Suppressor macrophage treated with lipopolysaccharide for 4 hours (primary cell): ENCODE measurements around the gene CCAR1.
"Not testable (repeated sequence)": the region's sequence is repeated elsewhere in the genome, so short reads cannot be mapped to it uniquely, and the experiment has no call there.

Experiments used
- DNase-seq: peaks from one replicate; pipeline ENCODE4 v3.0.0-alpha.2; 2020

Gene CCAR1

DNA sequence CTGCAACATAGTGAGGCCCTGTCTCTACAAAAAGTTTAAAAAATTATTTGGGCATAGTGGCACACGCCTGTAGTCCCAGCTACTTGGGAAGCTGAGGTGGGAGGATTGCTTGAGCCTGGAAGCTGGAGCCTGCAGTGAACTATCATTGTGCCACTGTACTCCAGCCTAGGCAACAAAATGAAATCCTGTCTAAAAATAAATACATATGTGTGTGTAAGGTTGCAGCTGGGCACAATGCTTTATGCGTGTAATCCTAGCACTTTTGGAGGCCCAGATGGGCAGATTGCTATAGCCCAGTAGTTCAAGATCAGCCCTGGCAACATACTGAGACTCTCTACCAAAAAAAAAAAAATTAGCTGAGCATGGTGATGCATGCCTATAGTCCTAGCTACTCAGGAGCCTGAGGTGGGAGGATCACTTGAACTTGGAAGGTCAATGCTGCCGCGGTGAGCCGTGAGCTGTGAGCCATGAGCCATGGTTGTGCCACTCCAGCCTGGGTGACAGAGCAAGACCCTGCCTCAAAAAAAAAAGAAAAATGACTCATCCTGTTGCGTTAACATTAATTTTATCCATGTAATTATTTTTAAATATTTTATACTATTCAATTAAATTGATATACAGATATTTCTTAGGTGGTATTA, 38.3 kb downstream of the CCAR1 start:
- no peak for DNase-seq

GRCh38 chr10:68759967-68760366, 38.9 kb downstream of the CCAR1 start:
- DNase-seq: no peak

GRCh38 chr10:68767407-68767806, 46.4 kb downstream of the CCAR1 start:
- not testable (repeated sequence) for DNase-seq

GRCh38 chr10:68781613-68782574, 60.9 kb downstream of the CCAR1 start:
- DNase-seq: no peak

GRCh38 chr10:68784476-68784875, 63.4 kb downstream of the CCAR1 start:
- no peak for DNase-seq

GRCh38 chr10:68787813-68788212, 66.8 kb downstream of the CCAR1 start:
- DNase-seq: no peak

DNA sequence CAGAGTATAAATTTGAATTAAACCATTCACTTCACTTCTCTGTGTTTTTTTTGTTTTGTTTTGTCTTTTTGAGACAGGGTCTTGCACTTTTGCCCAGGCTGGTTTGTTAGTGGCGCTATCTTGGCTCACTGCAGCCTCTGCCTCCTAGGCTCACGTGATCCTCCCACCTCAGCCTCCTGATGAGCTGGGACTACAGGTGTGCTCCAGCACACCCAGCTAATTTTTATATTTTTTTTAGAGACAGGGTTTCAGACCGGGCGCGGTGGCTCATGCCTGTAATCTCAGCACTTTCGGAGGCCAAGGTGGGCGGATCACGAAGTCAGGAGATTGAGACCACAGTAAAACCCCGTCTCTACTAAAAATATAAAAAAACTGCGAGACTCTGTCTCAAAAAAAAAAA, 69.4 kb downstream of the CCAR1 start:
- DNase-seq: no peak

GRCh38 chr10:68792115-68792514, 71.1 kb downstream of the CCAR1 start:
- no peak for DNase-seq

DNA sequence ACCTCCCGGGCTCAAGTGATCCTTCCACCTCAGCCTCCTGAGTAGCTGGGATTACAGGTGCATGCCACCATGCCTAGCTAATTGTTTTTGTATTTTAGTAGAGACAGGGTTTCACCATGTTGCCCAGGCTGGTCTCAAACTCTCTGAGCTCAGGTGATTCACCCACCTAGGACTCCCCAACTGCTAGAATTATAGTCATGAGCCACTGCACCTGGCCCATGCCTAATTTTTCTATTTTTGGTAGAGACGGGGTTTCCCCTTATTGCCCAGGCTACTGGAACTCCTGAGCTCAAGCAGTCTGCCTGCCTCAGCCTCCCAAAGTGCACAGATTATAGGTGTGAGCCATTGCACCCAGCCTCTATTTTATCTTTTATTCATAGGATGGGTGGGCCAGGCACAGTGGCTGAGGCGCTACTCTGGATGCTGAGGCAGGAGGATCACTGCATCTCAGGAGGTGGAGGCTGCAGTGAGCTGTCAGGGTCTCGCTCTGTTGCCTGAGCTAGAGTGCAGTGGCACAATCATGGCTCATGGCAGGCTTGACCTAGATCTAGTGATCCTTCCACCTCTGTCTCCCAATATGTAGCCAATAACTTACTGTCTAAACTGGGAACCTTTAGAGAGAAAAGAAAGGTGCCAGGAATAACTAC, 75.0 kb downstream of the CCAR1 start:
- DNase-seq: no peak

DNA sequence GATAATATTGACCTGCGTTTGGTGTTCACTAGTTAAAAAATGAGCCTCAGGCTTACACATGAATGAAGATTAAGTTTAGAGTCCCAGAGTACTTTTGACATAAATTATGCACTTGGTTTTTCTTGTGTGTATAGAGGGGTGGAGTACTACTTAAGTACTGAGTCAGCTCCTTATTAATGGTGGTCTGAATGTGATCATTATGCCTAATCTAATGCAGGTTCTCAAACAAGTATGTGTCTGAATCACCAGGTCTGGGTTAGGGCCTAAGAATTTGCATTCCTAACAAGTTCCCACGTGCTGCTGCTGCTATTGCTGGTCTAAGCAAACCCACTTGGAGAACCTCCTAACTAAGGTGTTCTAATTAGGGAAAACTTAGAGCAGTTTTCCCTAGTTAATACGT, 75.6 kb downstream of the CCAR1 start:
- no peak for DNase-seq

- no peak for DNase-seq
Observed at GRCh38 chr10:68800211-68800610, 79.2 kb downstream of the CCAR1 start.

DNA sequence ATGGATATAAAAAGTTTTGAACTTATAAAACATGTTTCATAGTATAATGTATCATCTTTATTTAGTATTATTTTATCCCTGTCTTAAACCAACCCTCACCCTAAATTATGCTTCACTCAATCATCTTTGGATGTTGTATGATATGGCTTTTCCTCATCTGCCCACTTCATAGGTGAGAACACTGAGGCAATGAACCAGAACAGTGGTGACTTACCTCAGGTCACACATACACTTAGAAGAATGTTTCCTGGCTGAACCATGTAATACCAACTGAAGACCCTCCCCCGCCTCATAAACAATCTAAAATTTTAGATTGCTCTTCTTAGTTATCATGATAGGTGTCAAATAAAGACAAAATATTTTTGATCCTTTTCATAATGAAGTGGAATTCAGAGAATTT, 83.7 kb downstream of the CCAR1 start:
- no peak for DNase-seq

- not testable (repeated sequence) for DNase-seq
Observed at GRCh38 chr10:68810830-68811229, 89.8 kb downstream of the CCAR1 start.

DNA sequence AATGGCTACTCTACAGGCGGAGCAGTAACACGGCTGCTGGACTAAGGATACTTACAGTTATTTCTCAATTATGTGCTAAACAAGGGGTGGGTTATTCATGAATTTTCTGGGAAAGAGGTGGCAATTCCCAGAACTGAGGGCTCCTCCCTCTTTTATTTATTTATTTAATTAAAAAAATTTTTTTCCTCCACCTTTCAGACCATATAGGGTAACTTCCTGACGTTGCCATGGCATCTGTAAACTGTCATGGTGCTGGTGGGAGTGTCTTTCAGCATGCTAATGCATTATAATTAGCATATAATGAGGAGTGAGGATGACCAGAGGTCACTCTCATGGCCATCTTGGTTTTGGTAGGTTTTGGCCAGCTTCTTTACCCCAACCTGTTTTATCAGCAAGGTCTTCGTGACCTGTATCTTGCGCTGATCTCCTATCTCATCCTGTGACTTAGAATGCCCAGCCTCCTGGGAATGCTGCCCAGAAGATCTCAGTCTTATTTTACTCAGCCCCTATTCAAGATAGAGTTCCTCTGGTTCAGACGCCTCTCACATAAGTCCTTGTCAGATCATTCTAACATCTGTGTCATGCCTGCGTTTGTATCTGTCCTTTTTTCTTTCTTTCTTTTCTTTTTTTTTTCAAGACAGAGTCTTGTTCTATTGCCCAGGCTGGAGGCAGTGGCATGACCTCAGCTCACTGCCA, 90.4 kb downstream of the CCAR1 start:
- DNase-seq: no peak

DNA sequence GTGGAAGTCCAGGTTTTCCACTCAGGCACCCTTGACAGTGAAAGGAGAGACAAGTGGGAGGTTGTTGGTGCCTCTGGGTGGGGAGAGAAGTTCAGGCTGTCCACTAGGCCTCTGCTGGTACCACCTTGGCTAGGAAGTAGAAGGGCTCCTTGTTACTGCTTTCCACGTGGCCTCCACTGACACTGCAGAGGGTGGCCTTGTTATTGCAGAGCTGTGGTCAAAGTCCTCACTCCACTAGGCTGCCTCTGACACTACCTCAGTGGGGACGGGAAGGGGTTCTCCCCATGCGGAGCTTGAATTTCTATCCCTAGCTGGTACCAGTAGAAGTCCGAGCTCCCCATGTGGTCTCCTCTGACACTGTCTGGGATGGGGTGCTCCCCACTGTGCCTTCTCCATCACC, 91.4 kb downstream of the CCAR1 start:
- DNase-seq: no peak

DNA sequence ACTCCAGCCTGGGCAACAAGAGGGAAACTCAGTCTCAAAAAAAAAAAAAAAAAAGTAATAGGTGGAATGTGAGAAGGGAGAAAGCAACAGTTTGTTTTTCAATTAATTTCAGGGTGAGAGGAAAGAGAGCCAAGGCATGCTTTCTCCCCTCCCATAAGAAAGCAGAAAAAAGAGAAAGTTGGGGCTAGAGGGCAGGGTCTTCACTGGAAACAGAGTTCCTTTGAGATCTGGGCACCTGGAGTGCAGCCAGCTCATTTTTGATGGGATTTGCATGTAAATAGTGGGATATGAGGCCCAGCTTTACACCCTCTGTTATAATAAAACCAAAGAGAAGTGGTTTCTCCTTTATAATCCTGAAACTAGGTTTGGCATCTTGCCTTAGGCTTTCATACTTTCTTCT, 92.5 kb downstream of the CCAR1 start:
- DNase-seq: no peak

- no peak for DNase-seq
Observed at GRCh38 chr10:68816796-68817412, 95.9 kb downstream of the CCAR1 start.

DNA sequence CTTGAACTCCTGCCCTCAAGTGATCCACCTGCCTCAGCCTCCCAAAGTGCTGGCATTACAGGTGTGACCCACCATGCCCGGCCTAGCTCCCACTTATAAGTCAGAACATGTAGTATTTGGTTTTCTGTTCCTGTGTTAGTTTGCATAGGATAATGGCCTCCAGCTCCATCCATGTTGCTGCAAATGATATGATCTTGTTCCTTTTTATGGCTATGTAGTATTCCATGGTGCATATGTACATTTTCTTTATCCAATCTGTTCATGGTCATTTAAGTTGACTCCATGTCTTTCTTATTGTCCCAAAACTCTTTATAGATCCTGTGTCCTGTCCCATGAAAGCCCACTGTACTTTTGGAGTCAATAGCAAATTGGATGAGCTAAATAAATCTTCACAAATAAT, 99.3 kb downstream of the CCAR1 start:
- not testable (repeated sequence) for DNase-seq

- not testable (repeated sequence) for DNase-seq
Observed at GRCh38 chr10:68822626-68823025, 101.6 kb downstream of the CCAR1 start.

DNA sequence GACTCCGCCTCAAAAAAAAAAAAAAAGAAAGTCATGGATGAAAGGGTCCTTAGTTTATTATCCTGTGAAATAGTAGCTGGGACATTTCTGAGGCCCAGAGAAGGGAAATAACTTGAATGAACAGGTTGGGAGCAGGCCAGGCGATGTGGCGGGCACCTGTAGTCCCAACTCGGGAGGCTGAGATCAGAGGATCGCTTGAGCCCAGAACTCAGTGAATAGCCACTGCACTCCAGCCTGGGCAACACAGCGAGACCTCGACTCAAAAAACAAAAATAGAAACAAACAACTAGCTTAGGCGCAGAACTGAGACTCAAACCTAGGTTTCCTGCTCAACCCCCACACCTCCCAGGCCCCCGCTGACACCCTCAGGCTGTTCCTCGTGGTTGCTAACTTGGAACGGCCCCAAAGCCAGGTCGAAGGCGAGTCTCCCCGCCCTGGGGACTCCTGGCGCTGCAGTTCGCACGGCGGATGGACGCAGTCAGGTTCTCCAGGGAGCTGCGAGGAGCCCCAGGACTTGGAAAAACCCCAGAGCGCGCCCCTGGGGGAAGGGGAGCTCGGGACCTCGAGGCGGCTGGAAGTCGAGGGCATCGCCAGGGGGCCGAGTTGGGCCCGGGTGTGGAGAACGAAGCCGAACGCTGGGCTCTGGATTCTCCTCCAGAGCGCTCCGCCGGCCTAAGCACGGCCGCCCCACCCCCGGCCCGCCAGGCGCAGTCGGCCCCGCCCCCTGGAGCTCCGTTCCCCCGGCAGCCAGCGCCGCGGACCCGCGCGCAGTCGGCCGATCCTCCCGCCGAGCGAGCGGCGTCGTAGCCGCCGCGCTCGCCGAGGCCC, 105.9 kb downstream of the CCAR1 start, which contains the start of gene STOX1:
Gene STOX1 (plus strand): TSS at position 768 of the 828 bp plus-strand sequence. CDS start 93 bp downstream, outside the sequence.
- peak; percentile 54 for DNase-seq

DNA sequence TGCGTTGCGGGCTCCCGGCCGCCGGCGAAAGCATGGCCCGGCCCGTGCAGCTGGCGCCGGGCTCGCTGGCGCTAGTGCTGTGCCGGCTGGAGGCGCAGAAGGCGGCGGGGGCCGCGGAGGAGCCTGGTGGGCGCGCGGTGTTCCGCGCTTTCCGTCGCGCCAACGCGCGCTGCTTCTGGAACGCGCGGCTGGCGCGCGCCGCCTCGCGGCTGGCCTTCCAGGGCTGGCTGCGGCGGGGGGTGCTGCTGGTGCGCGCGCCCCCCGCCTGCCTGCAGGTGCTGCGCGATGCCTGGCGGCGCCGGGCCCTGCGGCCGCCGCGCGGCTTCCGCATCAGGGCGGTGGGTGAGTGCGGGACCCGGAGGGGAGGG, 106.5 kb downstream of the CCAR1 start:
- DNase-seq: not testable (repeated sequence)
